ENCODE results near the gene ABCA2.

- no peak for TF ChIP-seq POLR2A (IDR thresholded peaks at IDR 0.05)
- TF ChIP-seq CTCF (IDR thresholded peaks at IDR 0.05): no peak
- TF ChIP-seq POLR2AphosphoS5 (IDR thresholded peaks at IDR 0.05): no peak
- no peak for TF ChIP-seq EP300 (IDR thresholded peaks at IDR 0.05)
These were observed 7.4 kb upstream of the ABCA2 start for GRCh38 chr9:137035507-137035834.
